GM23338 (cell line): Measurements from ENCODE around the gene LYZ. TPM values are rescaled to one million over a fixed set of nuclear protein-coding genes. Genes with fewer than 3 reads are reported as not detected.

ENCODE experiments used
- ATAC-seq: fragments of 200-7000 bp; cut with Tn5 transposase; 3 replicates; pipeline ENCODE4 v1.9.1; 2020
- DNase-seq: peaks from one replicate; pipeline ENCODE4 v3.0.0-alpha.2; 2015; ENCODE audit warnings: low spot score
- H2AFZ ChIP-seq: fragments of 200-600 bp; sonication (generic); 2 replicates; pipeline ENCODE4 v1.8.0; 2016; ENCODE audit warnings: antibody characterized with exemption, mild to moderate bottlenecking, moderate library complexity
- H3F3A ChIP-seq: fragments of 200-600 bp; sonication (generic); replicated peaks from 2 replicates; pipeline ENCODE4 v1.8.0; 2017; ENCODE audit warnings: antibody characterized with exemption, mixed run types, low read depth
- H3K27ac ChIP-seq: fragments of 200-600 bp; sonication (generic); 2 replicates; pipeline ENCODE4 v1.6.1; 2016; ENCODE audit warnings: low read depth
- H3K27me3 ChIP-seq: fragments of 200-600 bp; sonication (generic); 2 replicates; pipeline ENCODE4 v1.8.0; 2016; ENCODE audit warnings: mild to moderate bottlenecking, mixed run types, moderate library complexity; ENCODE audit not compliant: insufficient read depth
- H3K36me3 ChIP-seq: fragments of 200-600 bp; sonication (generic); 2 replicates; pipeline ENCODE4 v1.8.0; 2016; ENCODE audit warnings: mild to moderate bottlenecking; ENCODE audit not compliant: insufficient read depth
- H3K4me1 ChIP-seq: fragments of 200-600 bp; sonication (generic); 2 replicates; pipeline ENCODE4 v1.8.0; 2016; ENCODE audit warnings: mild to moderate bottlenecking, moderate library complexity; ENCODE audit not compliant: insufficient read depth
- H3K4me2 ChIP-seq: fragments of 200-600 bp; sonication (generic); 2 replicates; pipeline ENCODE4 v1.7.1; 2017; ENCODE audit warnings: mixed run types
- H3K4me3 ChIP-seq: fragments of 200-600 bp; sonication (generic); 2 replicates; pipeline ENCODE4 v1.6.1; 2016; ENCODE audit warnings: mixed run types
- H3K79me2 ChIP-seq: fragments of 200-600 bp; sonication (generic); replicated peaks from 2 replicates; pipeline ENCODE4 v1.8.0; 2017; ENCODE audit warnings: mild to moderate bottlenecking; ENCODE audit not compliant: insufficient read depth
- H3K9me2 ChIP-seq: fragments of 200-600 bp; sonication (generic); 2 replicates; pipeline ENCODE4 v1.8.0; 2017; ENCODE audit not compliant: insufficient read depth
- H4K20me1 ChIP-seq: fragments of 200-600 bp; sonication (generic); replicated peaks from 2 replicates; pipeline ENCODE4 v1.8.0; 2017; ENCODE audit warnings: mild to moderate bottlenecking; ENCODE audit not compliant: insufficient read depth
- H3K27ac Mint-ChIP-seq: 2 replicates; pipeline ENCODE4 v1.8.0; 2020; ENCODE audit warnings: inconsistent platforms, mild to moderate bottlenecking, moderate library complexity, mixed read lengths
- H3K27me3 Mint-ChIP-seq: 3 replicates; pipeline ENCODE4 v1.8.0; 2022; ENCODE audit warnings: low read depth, mild to moderate bottlenecking, moderate library complexity, mixed read lengths, inconsistent platforms; ENCODE audit not compliant: insufficient read depth, poor library complexity
- H3K36me3 Mint-ChIP-seq: 3 replicates; pipeline ENCODE4 v1.8.0; 2021; ENCODE audit warnings: low read depth, mild to moderate bottlenecking, inconsistent platforms, moderate library complexity, mixed read lengths
- H3K4me1 Mint-ChIP-seq: 3 replicates; pipeline ENCODE4 v1.8.0; 2020; ENCODE audit warnings: mild to moderate bottlenecking, inconsistent platforms, mixed read lengths
- H3K4me3 Mint-ChIP-seq: 3 replicates; pipeline ENCODE4 v1.8.0; 2021; ENCODE audit warnings: moderate library complexity, mild to moderate bottlenecking, inconsistent platforms, mixed read lengths
- H3K9me3 Mint-ChIP-seq: 3 replicates; pipeline ENCODE4 v1.8.0; 2020; ENCODE audit warnings: moderate library complexity, mild to moderate bottlenecking, inconsistent platforms, mixed read lengths
- CTCF ChIP-seq, 2 experiments: fragments of 200-600 bp in 1 of 2; sonication (generic) in 1 of 2; conservative IDR thresholded peaks; 2 replicates each; pipeline versions ENCODE4 v1.5.1 to v1.6.1; 2016 to 2017; ENCODE audit warnings: antibody characterized with exemption in 2 of 2, low read depth in 2 of 2, mild to moderate bottlenecking in 2 of 2, moderate library complexity in 1 of 2
- EZH2 ChIP-seq: fragments of 200-600 bp; sonication (generic); IDR thresholded peaks from one replicate; pipeline ENCODE4 v1.8.0; 2017; ENCODE audit warnings: antibody characterized with exemption, mild to moderate bottlenecking, low read depth; ENCODE audit not compliant: unreplicated experiment
- EZH2phosphoT487 ChIP-seq: fragments of 200-600 bp; sonication (generic); IDR thresholded peaks from one replicate; pipeline ENCODE4 v1.8.1; 2018; ENCODE audit warnings: antibody characterized with exemption; ENCODE audit not compliant: unreplicated experiment
- JUNB ChIP-seq: IDR thresholded peaks from one replicate; pipeline ENCODE4 v1.6.1; 2016; ENCODE audit warnings: antibody characterized with exemption; ENCODE audit not compliant: unreplicated experiment
- POLR2AphosphoS5 ChIP-seq: IDR thresholded peaks from 2 replicates; pipeline ENCODE4 v1.6.1; 2016; ENCODE audit warnings: antibody characterized with exemption, low read depth
- ZNF114 ChIP-seq: fragments of 250-450 bp; sonication (Bioruptor Pico); IDR thresholded peaks from 2 replicates; pipeline ENCODE4 v1.5.0; 2020; ENCODE audit warnings: mild to moderate bottlenecking, moderate library complexity
- ZNF331 ChIP-seq: fragments of 250-450 bp; sonication (Bioruptor Pico); IDR thresholded peaks from 2 replicates; pipeline ENCODE4 v1.5.0; 2020; ENCODE audit warnings: low read depth, mild to moderate bottlenecking, moderate library complexity
- ZNF462 ChIP-seq: fragments of 250-450 bp; sonication (Bioruptor Pico); IDR thresholded peaks from 2 replicates; pipeline ENCODE4 v1.5.0; 2020; ENCODE audit warnings: mild to moderate bottlenecking, moderate library complexity
- polyA plus RNA-seq: library from polyadenylated mRNA; unstranded; fragments of >200 nt; fragmentation: Nextera tagmentation; extraction: Ambion mirVana; gene quantifications from 2 replicates; pipeline ENCODE4 v1.2.1, GENCODE V29; 2016
- total RNA-seq: library from RNA; depleted of rRNA; stranded (reverse); fragments of >200 nt; shearing (Covaris generic); gene quantifications from 2 replicates; pipeline ENCODE4 v1.2.3, GENCODE V29; 2014
- TF ChIP-seq, protein P1 (sequence below): IDR thresholded peaks from one replicate; pipeline ENCODE4 v1.6.1; 2018; ENCODE audit warnings: antibody characterized with exemption; ENCODE audit not compliant: unreplicated experiment
- TF ChIP-seq, protein P2 (sequence below): IDR thresholded peaks from 2 replicates; pipeline ENCODE4 v1.6.1; 2016; ENCODE audit warnings: antibody characterized with exemption

LYZ gene
- total and polyA plus RNA-seq, 2 experiments from 2014 or later, result not detected

GRCh38 chr12:69397978-69398377 lies 49.8 kb downstream of the LYZ start (continued):
- TF ChIP-seq ZNF462, result no peak
- no peak for TF ChIP-seq POLR2AphosphoS5
- no peak for TF ChIP-seq CTCF (conservative IDR thresholded peaks at IDR 0.05; ENCODE audit: low read depth in 2 of 2)

- no peak for DNase-seq
- no peaks in the 10 kb centered on the region for H3K27me3 Mint-ChIP-seq
- H3K4me3 Mint-ChIP-seq, result no peak overlapping the region
- peaks cover 11% of the 10 kb centered on the region; the same call in 2 of the 3 replicates for H3K36me3 Mint-ChIP-seq
- H3K4me3 ChIP-seq, result no peak overlapping the region
- no peaks in the 10 kb centered on the region for H3K79me2 ChIP-seq
- H3K9me2 ChIP-seq, result no peaks in the 10 kb centered on the region
- no peak for ATAC-seq
- H3K9me3 Mint-ChIP-seq, result no peaks in the 10 kb centered on the region; the same call in 2 of the 3 replicates
- H3K4me1 Mint-ChIP-seq, result peaks cover 4% of the 10 kb centered on the region; the same call in 1 of the 3 replicates
- no peaks in the 10 kb centered on the region; the same call in 1 of the 2 replicates for H3K4me1 ChIP-seq
- no peaks in the 10 kb centered on the region for H3F3A ChIP-seq
- no peak overlapping the region for H3K27ac Mint-ChIP-seq
- H3K27ac ChIP-seq, result no peak overlapping the region
- no peak overlapping the region for H3K4me2 ChIP-seq
- H2AFZ ChIP-seq, result no peak overlapping the region
- no peaks in the 10 kb centered on the region for H3K27me3 ChIP-seq
- H3K36me3 ChIP-seq, result no peaks in the 10 kb centered on the region
- no peaks in the 10 kb centered on the region for H4K20me1 ChIP-seq
- no peak for TF ChIP-seq ZNF114 (CRISPR knock-in tag)
- TF ChIP-seq POLR2AphosphoS5, result no peak
- no peak for TF ChIP-seq EZH2
- TF ChIP-seq, protein P1, sequence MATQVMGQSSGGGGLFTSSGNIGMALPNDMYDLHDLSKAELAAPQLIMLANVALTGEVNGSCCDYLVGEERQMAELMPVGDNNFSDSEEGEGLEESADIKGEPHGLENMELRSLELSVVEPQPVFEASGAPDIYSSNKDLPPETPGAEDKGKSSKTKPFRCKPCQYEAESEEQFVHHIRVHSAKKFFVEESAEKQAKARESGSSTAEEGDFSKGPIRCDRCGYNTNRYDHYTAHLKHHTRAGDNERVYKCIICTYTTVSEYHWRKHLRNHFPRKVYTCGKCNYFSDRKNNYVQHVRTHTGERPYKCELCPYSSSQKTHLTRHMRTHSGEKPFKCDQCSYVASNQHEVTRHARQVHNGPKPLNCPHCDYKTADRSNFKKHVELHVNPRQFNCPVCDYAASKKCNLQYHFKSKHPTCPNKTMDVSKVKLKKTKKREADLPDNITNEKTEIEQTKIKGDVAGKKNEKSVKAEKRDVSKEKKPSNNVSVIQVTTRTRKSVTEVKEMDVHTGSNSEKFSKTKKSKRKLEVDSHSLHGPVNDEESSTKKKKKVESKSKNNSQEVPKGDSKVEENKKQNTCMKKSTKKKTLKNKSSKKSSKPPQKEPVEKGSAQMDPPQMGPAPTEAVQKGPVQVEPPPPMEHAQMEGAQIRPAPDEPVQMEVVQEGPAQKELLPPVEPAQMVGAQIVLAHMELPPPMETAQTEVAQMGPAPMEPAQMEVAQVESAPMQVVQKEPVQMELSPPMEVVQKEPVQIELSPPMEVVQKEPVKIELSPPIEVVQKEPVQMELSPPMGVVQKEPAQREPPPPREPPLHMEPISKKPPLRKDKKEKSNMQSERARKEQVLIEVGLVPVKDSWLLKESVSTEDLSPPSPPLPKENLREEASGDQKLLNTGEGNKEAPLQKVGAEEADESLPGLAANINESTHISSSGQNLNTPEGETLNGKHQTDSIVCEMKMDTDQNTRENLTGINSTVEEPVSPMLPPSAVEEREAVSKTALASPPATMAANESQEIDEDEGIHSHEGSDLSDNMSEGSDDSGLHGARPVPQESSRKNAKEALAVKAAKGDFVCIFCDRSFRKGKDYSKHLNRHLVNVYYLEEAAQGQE, result no peak
- no peak for TF ChIP-seq ZNF331 (CRISPR knock-in tag)
- TF ChIP-seq CTCF (conservative IDR thresholded peaks at IDR 0.05; ENCODE audit: low read depth in 2 of 2), result no peak
- TF ChIP-seq EZH2phosphoT487, result no peak
- TF ChIP-seq, protein P2, sequence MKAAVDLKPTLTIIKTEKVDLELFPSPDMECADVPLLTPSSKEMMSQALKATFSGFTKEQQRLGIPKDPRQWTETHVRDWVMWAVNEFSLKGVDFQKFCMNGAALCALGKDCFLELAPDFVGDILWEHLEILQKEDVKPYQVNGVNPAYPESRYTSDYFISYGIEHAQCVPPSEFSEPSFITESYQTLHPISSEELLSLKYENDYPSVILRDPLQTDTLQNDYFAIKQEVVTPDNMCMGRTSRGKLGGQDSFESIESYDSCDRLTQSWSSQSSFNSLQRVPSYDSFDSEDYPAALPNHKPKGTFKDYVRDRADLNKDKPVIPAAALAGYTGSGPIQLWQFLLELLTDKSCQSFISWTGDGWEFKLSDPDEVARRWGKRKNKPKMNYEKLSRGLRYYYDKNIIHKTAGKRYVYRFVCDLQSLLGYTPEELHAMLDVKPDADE, result no peak
- no peak for TF ChIP-seq JUNB
These were observed 53.8 kb downstream of the LYZ start for GRCh38 chr12:69401940-69402339.
